ENCODE measurements around the gene MASP2. TPM values are rescaled to one million over a fixed set of nuclear protein-coding genes. Genes with fewer than 3 reads are reported as not detected.

Gene MASP2
- total and polyA plus RNA-seq, 9 of the 15 experiments (the other 6 are each of a cell fraction or from before 2014, with no cell fraction given): 0.01 to 0.23 (median 0.06) TPM; not detected in 3

DNA sequence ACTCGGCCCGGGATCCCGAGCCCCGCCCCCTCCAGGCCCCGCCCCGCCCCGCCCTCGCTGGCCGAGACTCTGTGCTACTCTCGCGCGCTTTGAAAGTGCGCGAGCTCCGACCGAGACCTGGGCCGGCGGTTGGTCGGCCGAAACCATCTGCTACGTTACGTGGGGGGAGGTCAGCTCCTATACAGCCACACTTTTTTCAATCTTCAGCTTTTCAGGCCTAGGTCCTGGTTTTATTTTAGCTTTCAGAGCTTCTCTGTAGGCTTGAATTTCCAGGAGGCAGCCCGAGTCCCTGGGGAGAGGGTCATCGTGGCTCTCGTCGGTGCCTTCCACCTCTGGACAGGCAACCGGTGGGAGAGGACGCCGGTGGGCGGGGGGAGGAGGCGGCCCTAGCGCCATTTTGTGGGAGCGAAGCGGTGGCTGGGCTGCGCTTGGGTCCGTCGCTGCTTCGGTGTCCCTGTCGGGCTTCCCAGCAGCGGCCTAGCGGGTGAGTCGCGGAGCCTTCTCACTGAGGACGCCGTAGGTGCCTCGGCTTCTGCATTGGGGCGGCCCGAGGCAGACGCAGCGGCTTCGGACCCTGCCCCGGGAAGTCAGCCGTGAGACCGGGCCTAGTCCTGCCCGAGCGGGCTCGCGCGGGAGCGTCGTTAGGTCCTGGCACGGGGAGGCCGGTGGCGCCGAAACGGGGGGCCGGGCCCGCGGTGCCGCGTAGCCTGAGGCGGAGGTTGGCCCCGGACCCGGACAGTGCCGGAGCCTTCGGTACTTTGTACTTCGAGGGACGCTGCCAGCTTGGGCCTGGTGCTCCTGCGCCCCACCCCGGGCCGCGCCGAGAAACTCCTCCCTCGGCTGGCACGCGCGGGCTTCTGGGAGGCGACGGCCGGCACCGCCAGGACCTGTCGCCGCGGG, 34.5 kb downstream of the MASP2 start, which contains the start of gene TARDBP (continued):
- TF ChIP-seq NRF1 (conservative IDR thresholded peaks at IDR 0.05 in 1 of 2, IDR thresholded peaks at IDR 0.05 in 1 of 2) (peak; percentile 68 to 76), RHOXF2B (CRISPR knock-in tag; conservative IDR thresholded peaks at IDR 0.05) (0 out of 2 replicates have a peak, but pooled peaks have one; percentile 73), NR3C1 (CRISPR knock-in tag; IDR thresholded peaks at IDR 0.05) (peak; percentile 94; the same call in 1 of the 2 replicates), POLR2AphosphoS5 (IDR thresholded peaks at IDR 0.05; ENCODE audit: control insufficient read depth, insufficient read depth, low read depth, low read length) (peak; percentile 84), YY1 (IDR thresholded peaks at IDR 0.05; ENCODE audit: borderline replicate concordance in 1 of 3, control insufficient read depth in 1 of 3, extremely low read depth in 1 of 3, insufficient read depth in 3 of 3, insufficient read length in 1 of 3, insufficient replicate concordance in 2 of 3, low read depth in 1 of 3, low read length in 2 of 3) (peak; percentile 88 to 98 (median 95)), NFXL1 (CRISPR knock-in tag; IDR thresholded peaks at IDR 0.05) (no peak), LCOR (CRISPR knock-in tag; IDR thresholded peaks at IDR 0.05) (peak; percentile 96), KAT7 (CRISPR knock-in tag; IDR thresholded peaks at IDR 0.05; ENCODE audit: borderline replicate concordance) (peak; percentile 99), CBX5 (IDR thresholded peaks at IDR 0.05; ENCODE audit: borderline replicate concordance, low read depth) (no peak), RBM22 (IDR thresholded peaks at IDR 0.05; ENCODE audit: low read depth, low read length, poor library complexity, severe bottlenecking) (peak; percentile 67), CBFA2T3 (IDR thresholded peaks at IDR 0.05) (0 out of 2 replicates have a peak, but pooled peaks have one; percentile 27)
- TF ChIP-seq, protein P1, sequence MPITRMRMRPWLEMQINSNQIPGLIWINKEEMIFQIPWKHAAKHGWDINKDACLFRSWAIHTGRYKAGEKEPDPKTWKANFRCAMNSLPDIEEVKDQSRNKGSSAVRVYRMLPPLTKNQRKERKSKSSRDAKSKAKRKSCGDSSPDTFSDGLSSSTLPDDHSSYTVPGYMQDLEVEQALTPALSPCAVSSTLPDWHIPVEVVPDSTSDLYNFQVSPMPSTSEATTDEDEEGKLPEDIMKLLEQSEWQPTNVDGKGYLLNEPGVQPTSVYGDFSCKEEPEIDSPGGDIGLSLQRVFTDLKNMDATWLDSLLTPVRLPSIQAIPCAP (CRISPR knock-in tag; IDR thresholded peaks at IDR 0.05; ENCODE audit: borderline replicate concordance): 0 out of 2 replicates have a peak, but pooled peaks have one; percentile 52
- TF ChIP-seq, protein P2, sequence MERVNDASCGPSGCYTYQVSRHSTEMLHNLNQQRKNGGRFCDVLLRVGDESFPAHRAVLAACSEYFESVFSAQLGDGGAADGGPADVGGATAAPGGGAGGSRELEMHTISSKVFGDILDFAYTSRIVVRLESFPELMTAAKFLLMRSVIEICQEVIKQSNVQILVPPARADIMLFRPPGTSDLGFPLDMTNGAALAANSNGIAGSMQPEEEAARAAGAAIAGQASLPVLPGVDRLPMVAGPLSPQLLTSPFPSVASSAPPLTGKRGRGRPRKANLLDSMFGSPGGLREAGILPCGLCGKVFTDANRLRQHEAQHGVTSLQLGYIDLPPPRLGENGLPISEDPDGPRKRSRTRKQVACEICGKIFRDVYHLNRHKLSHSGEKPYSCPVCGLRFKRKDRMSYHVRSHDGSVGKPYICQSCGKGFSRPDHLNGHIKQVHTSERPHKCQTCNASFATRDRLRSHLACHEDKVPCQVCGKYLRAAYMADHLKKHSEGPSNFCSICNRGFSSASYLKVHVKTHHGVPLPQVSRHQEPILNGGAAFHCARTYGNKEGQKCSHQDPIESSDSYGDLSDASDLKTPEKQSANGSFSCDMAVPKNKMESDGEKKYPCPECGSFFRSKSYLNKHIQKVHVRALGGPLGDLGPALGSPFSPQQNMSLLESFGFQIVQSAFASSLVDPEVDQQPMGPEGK (CRISPR knock-in tag; IDR thresholded peaks at IDR 0.05; ENCODE audit: borderline replicate concordance): no peak
- TF ChIP-seq, protein P3, sequence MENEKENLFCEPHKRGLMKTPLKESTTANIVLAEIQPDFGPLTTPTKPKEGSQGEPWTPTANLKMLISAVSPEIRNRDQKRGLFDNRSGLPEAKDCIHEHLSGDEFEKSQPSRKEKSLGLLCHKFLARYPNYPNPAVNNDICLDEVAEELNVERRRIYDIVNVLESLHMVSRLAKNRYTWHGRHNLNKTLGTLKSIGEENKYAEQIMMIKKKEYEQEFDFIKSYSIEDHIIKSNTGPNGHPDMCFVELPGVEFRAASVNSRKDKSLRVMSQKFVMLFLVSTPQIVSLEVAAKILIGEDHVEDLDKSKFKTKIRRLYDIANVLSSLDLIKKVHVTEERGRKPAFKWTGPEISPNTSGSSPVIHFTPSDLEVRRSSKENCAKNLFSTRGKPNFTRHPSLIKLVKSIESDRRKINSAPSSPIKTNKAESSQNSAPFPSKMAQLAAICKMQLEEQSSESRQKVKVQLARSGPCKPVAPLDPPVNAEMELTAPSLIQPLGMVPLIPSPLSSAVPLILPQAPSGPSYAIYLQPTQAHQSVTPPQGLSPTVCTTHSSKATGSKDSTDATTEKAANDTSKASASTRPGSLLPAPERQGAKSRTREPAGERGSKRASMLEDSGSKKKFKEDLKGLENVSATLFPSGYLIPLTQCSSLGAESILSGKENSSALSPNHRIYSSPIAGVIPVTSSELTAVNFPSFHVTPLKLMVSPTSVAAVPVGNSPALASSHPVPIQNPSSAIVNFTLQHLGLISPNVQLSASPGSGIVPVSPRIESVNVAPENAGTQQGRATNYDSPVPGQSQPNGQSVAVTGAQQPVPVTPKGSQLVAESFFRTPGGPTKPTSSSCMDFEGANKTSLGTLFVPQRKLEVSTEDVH (IDR thresholded peaks at IDR 0.05; ENCODE audit: low read depth, partially characterized antibody): no peak
